Limb (tissue), 2 donors: ENCODE data around the gene DCAF5.
"Not testable (repeated sequence)": the region's sequence is repeated elsewhere in the genome, so short reads cannot be mapped to it uniquely, and the experiment has no call there.

ENCODE experiments used
- DNase-seq, 2 donors: peaks; one replicate each; pipeline ENCODE4 v3.0.0-alpha.2; 2016; ENCODE audit errors: extremely low spot score in 2 of 2

The DCAF5 gene

GRCh38 chr14:69073915-69074314 lies 79.0 kb downstream of the DCAF5 start:
- no peak for DNase-seq

GRCh38 chr14:69073429-69073828 lies 79.5 kb downstream of the DCAF5 start:
- no peak for DNase-seq

GRCh38 chr14:69072584-69072983 lies 80.3 kb downstream of the DCAF5 start:
- no peak for DNase-seq

GRCh38 chr14:69068744-69069421 lies 84.0 kb downstream of the DCAF5 start:
- DNase-seq, result peak in 1 of 2 donors; percentile 42

- DNase-seq, result no peak
Measured at GRCh38 chr14:69066396-69067171, 86.3 kb downstream of the DCAF5 start.

- not testable (repeated sequence) for DNase-seq
Measured at GRCh38 chr14:69065934-69066333, 87.0 kb downstream of the DCAF5 start.

GRCh38 chr14:69064596-69064995 lies 88.3 kb downstream of the DCAF5 start:
- no peak for DNase-seq

GRCh38 chr14:69059658-69060623 lies 93.0 kb downstream of the DCAF5 start:
- no peak for DNase-seq

- DNase-seq, result no peak
Measured at GRCh38 chr14:69055999-69056788, 96.7 kb downstream of the DCAF5 start.

GRCh38 chr14:69055125-69055524 lies 97.8 kb downstream of the DCAF5 start:
- DNase-seq, result no peak

- no peak for DNase-seq
Measured at GRCh38 chr14:69054030-69054429, 98.9 kb downstream of the DCAF5 start.

GRCh38 chr14:69052181-69052601 lies 100.7 kb downstream of the DCAF5 start:
- no peak for DNase-seq

- no peak for DNase-seq
Measured at GRCh38 chr14:69050240-69051184, 102.4 kb downstream of the DCAF5 start.

GRCh38 chr14:69049675-69050074 lies 103.2 kb downstream of the DCAF5 start:
- DNase-seq, result no peak

- DNase-seq, result no peak
Measured at GRCh38 chr14:69048456-69048855, 104.5 kb downstream of the DCAF5 start.

GRCh38 chr14:69047255-69047654 lies 105.7 kb downstream of the DCAF5 start:
- DNase-seq, result no peak

GRCh38 chr14:69046476-69046860 lies 106.5 kb downstream of the DCAF5 start:
- DNase-seq, result peak; percentile 64 to 77

- DNase-seq, result no peak
Measured at GRCh38 chr14:69045857-69046475, 107.0 kb downstream of the DCAF5 start.

GRCh38 chr14:69044965-69045555 lies 107.9 kb downstream of the DCAF5 start:
- DNase-seq, result peak; percentile 52 to 55
